HG02943 (cell line): ENCODE data around the gene CELSR2.

Source experiments
- ATAC-seq: cut with Tn5 transposase; IDR thresholded peaks from one replicate; pipeline ENCODE4 v1.9.1; 2021; ENCODE audit warnings: mild to moderate bottlenecking, low read depth, moderate library complexity; ENCODE audit not compliant: unreplicated experiment

Gene CELSR2

GRCh38 chr1:109251277-109252166 lies 2.2 kb downstream of the CELSR2 start:
- ATAC-seq: no peak

DNA sequence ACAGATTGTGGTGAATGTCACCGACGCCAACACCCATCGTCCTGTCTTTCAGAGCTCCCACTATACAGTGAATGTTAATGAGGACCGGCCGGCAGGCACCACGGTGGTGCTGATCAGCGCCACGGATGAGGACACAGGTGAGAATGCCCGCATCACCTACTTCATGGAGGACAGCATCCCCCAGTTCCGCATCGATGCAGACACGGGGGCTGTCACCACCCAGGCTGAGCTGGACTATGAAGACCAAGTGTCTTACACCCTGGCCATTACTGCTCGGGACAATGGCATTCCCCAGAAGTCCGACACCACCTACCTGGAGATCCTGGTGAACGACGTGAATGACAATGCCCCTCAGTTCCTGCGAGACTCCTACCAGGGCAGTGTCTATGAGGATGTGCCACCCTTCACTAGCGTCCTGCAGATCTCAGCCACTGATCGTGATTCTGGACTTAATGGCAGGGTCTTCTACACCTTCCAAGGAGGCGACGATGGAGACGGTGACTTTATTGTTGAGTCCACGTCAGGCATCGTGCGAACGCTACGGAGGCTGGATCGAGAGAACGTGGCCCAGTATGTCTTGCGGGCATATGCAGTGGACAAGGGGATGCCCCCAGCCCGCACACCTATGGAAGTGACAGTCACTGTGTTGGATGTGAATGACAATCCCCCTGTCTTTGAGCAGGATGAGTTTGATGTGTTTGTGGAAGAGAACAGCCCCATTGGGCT lies 3.0 kb downstream of the CELSR2 start:
- no peak for ATAC-seq

DNA sequence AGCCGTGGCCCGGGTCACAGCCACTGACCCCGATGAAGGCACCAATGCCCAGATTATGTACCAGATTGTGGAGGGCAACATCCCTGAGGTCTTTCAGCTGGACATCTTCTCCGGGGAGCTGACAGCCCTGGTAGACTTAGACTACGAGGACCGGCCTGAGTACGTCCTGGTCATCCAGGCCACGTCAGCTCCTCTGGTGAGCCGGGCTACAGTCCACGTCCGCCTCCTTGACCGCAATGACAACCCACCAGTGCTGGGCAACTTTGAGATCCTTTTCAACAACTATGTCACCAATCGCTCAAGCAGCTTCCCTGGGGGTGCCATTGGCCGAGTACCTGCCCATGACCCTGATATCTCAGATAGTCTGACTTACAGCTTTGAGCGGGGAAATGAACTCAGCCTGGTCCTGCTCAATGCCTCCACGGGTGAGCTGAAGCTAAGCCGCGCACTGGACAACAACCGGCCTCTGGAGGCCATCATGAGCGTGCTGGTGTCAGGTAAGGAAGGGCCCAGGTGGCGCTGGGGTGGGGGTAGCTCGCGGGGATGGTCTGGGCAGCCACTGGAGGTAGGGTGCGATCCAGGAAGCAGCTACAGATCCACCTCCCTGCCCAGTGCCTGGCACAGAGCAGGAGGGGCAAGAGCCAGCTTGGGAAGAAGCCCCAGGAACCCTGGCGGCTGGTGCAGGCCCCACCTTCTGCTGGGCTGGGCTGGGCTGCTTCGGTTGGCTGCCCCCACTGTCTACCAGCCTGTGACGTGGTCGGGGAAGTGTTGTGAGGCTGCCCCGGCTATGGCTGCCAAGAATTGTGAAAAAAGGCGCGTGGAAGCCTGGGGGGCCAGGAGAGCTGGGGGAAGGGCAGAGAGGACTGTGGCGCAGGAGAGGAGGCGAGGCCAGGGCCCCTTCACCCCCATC lies 3.8 kb downstream of the CELSR2 start:
- ATAC-seq: no peak

- no peak for ATAC-seq
These were observed 4.7 kb downstream of the CELSR2 start for GRCh38 chr1:109253803-109254620.

GRCh38 chr1:109254621-109255096 lies 5.3 kb downstream of the CELSR2 start:
- ATAC-seq: no peak

- ATAC-seq: no peak
These were observed 5.8 kb downstream of the CELSR2 start for GRCh38 chr1:109255097-109255651.

GRCh38 chr1:109255678-109256077 lies 6.3 kb downstream of the CELSR2 start:
- ATAC-seq: no peak

DNA sequence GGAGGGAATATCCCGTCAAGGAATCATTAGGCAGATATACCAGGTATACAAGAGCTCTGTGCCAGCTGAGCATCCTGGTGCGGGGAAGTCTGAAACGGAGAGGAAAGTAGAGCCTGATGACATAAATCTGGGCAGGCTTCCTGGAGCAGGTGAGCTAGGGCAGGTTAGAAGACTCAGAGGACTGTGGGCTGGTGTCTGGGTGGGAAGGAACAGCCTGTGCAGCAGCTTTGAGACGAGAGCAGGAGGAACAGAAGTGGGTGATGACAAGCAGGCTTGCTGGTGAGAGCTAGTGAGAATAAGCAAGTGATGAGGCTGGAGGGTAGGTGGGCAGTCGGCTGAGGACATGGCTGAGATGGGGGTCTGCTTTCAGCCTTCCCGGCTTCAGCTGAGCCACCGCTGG lies 6.7 kb downstream of the CELSR2 start:
- no peak for ATAC-seq

DNA sequence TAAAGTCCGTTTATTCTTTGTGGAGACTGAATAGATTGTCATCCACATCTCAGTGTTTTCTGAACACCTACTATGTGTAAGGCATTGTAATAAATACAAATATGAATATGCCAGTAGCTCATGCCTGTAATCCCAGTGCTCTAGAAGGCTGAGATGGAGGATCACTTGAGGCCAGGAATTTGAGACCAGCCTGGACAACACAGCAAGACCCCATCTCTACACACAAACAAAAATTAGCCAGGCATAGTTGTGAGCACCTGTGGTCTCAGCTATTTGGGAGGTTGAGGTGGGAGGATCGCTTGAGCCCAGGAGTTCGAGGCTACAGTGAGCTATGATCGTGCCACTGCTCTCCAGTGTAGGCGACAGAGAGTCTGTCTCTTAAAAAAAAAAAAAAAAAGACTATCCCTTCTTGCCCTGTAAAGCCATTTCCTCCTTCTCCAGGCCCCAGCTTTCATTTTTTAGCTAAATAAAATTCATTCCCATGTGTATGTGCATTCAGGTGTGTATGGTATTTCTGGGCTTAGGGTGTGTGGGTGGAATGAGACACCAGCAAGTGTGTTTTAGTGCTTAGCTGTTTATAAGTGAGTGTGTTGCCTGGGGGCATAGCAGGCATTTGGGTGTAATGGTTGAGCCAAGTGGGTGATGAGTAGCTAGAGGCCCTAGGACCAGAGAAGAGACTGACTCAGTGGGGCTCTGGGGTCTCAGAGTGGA lies 7.8 kb downstream of the CELSR2 start:
- ATAC-seq: no peak

- no peak for ATAC-seq
These were observed 8.5 kb downstream of the CELSR2 start for GRCh38 chr1:109257682-109258421.

DNA sequence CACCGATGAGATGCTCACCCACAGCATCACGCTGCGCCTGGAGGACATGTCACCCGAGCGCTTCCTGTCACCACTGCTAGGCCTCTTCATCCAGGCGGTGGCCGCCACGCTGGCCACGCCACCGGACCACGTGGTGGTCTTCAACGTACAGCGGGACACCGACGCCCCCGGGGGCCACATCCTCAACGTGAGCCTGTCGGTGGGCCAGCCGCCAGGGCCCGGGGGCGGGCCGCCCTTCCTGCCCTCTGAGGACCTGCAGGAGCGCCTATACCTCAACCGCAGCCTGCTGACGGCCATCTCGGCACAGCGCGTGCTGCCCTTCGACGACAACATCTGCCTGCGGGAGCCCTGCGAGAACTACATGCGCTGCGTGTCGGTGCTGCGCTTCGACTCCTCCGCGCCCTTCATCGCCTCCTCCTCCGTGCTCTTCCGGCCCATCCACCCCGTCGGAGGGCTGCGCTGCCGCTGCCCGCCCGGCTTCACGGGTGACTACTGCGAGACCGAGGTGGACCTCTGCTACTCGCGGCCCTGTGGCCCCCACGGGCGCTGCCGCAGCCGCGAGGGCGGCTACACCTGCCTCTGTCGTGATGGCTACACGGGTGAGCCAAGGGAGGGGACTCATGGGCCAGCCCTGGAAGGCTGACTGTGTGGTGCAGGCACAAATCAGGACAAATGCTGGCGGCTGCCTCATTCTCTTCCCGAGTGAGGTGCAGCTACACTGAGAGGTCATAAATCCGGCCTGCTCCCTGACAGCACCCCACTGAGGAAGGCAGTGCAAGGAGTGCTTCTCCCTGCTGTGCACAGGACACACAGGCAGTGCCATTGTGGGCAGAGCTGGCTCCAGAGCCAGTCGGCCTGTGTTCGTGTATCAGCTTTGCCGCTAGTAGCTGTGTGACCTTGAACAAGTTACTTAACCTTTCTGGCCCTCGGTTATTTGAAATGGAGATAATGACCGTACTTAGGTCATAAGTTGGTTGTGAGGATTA lies 9.4 kb downstream of the CELSR2 start:
- ATAC-seq: no peak

DNA sequence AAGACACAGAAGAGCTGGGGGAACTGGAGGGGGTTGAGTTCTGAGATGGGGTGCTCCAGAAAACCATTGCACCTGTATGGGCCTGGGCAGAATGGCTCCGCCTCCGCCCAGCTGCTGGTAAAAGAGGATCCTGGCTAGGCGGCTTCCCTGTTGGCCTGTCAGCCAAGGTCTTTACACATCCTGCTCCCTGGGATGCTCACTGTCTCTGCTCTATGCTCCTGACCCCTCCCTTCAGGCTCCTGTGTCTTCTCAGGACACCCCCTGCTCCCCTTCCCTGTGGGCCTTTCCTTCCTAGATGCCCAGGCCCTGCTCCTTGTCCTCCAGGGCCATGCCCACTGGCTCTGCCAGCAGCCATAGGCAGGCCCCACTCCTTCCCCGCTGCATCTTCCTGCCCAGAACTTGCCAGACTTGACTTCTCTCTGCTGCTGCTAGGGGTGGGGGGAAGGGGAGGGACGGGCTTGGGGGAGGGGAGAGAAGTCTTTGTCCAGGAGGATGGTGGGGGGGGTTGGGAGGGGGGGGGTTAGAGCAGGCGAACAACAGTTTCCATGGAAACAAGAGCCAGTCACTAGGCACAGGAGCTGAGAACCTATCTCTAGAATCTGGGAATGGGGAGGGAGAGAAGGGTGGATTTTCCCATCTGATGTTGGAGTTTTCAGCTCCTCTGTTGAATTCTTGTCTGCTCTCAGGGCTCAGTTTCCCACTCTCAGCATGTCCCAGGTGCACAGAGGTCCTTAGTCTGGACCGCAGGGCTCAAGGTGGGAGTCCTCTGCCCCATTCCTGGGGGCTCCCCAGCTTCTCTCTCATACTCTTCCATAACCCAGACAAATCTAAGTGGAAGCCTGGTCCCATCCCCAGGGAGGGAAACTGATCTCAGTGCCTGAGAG lies 10.6 kb downstream of the CELSR2 start:
- ATAC-seq: no peak

DNA sequence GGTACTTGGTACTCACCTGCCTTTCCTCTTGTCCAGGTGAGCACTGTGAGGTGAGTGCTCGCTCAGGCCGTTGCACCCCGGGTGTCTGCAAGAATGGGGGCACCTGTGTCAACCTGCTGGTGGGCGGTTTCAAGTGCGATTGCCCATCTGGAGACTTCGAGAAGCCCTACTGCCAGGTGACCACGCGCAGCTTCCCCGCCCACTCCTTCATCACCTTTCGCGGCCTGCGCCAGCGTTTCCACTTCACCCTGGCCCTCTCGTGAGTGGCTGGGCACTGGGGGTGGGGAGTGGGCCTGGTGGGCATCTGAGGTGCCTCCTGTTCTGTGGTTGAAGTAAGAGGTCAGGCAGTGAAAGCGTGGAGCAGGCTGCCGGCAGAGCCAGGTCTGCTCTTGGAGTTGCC lies 11.7 kb downstream of the CELSR2 start:
- ATAC-seq: no peak

DNA sequence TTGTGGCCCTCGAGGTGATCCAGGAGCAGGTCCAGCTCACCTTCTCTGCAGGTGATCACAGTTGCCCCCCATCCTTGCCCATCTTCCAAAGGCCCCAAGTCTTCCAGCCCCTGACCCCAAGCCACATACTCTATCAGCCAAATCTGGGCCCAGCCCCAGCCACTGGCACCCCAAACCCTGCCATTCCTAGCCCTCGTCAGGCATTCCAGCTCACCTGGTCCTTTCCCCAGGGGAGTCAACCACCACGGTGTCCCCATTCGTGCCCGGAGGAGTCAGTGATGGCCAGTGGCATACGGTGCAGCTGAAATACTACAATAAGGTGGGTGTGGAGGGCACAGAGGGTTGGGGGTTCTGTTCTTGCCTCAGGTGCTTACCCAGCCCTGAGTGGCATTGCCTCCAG lies 12.2 kb downstream of the CELSR2 start:
- ATAC-seq: no peak

DNA sequence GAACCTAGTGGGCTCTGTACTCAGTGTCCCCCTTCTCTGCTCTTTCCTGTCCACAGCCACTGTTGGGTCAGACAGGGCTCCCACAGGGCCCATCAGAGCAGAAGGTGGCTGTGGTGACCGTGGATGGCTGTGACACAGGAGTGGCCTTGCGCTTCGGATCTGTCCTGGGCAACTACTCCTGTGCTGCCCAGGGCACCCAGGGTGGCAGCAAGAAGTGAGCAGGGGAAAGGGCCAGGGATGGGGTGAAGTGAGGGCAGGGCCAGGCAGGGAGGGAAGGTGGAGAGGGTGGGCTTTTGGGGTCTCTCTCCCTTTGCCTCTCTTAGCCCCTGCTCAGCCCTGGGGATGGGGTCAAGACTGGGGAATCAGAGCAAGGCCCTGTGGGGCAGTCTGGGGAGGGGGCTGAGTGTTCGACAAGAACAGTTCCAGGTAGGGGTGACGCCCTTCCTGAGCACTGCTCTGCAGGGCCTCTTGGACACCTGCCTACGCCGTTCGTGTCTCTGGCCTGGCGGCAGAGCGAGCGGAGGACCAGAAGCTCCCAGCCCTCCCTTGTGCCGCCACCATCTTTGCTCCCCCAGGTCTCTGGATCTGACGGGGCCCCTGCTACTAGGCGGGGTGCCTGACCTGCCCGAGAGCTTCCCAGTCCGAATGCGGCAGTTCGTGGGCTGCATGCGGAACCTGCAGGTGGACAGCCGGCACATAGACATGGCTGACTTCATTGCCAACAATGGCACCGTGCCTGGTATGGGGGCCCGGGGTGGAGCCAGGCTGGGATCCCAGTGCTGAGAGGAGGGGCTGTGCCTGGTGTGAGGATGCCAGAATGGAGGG lies 13.1 kb downstream of the CELSR2 start:
- ATAC-seq: no peak
